ENCODE measurements around the gene SMYD4.
"Not testable (repeated sequence)": the region's sequence is repeated elsewhere in the genome, so short reads cannot be mapped to it uniquely, and the experiment has no call there.

DNA sequence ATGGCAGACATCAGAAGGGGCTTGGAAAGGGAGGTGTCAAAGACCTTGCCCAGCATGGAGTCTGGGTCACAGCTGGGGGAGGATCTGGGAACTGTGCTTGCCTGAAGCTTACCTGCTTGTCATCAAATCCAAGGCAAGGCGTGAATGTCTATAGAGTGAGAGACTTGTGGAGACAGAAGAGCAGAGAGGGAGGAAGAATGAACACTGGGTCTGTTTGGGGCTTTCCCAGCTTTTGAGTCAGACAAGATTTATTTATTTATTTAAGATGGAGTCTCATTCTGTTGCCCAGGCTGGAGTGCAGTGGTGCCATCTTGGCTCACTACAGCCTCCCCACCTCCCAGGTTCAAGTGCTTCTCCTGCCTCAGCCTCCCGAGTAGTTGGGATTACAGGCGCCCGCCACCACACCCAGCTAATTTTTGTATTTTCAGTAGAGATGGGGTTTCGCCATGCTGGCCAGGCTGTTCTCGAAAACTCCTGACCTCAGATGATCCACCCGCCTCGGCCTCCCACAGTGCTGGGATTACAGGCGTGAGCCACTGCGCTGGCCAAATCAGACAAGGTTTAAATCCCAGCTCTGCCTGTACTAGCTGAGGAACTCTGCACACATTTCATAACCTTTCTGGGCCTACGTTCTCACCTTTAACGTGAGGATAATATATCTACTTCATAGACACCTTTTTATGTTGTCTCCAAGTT, 56.6 kb downstream of the SMYD4 start:
- TF ChIP-seq, protein P1, sequence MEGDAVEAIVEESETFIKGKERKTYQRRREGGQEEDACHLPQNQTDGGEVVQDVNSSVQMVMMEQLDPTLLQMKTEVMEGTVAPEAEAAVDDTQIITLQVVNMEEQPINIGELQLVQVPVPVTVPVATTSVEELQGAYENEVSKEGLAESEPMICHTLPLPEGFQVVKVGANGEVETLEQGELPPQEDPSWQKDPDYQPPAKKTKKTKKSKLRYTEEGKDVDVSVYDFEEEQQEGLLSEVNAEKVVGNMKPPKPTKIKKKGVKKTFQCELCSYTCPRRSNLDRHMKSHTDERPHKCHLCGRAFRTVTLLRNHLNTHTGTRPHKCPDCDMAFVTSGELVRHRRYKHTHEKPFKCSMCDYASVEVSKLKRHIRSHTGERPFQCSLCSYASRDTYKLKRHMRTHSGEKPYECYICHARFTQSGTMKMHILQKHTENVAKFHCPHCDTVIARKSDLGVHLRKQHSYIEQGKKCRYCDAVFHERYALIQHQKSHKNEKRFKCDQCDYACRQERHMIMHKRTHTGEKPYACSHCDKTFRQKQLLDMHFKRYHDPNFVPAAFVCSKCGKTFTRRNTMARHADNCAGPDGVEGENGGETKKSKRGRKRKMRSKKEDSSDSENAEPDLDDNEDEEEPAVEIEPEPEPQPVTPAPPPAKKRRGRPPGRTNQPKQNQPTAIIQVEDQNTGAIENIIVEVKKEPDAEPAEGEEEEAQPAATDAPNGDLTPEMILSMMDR (IDR thresholded peaks at IDR 0.05; ENCODE audit: low read depth, low read length) = not testable (repeated sequence)
- TF ChIP-seq, protein P2, sequence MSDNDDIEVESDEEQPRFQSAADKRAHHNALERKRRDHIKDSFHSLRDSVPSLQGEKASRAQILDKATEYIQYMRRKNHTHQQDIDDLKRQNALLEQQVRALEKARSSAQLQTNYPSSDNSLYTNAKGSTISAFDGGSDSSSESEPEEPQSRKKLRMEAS (IDR thresholded peaks at IDR 0.05; ENCODE audit: low read depth, low read length) = not testable (repeated sequence)
- not testable (repeated sequence) for TF ChIP-seq POLR2A (IDR thresholded peaks at IDR 0.05; ENCODE audit: extremely low read depth, insufficient read length)

All from NB4 (cell line).